HG02943 (cell line): ENCODE measurements around the gene PLEKHD1.

Experiments
- ATAC-seq: cut with Tn5 transposase; IDR thresholded peaks from one replicate; pipeline ENCODE4 v1.9.1; 2021; ENCODE audit warnings: mild to moderate bottlenecking, low read depth, moderate library complexity; ENCODE audit not compliant: unreplicated experiment

PLEKHD1 gene

GRCh38 chr14:69505338-69506240 is 21.1 kb downstream of the PLEKHD1 start:
- no peak for ATAC-seq

GRCh38 chr14:69506241-69506595 is 21.7 kb downstream of the PLEKHD1 start:
- no peak for ATAC-seq

GRCh38 chr14:69518289-69519101 is 34.0 kb downstream of the PLEKHD1 start:
- ATAC-seq = no peak

GRCh38 chr14:69519204-69520100 is 34.9 kb downstream of the PLEKHD1 start:
- no peak for ATAC-seq

- no peak for ATAC-seq
Observed at GRCh38 chr14:69522026-69522425, 37.5 kb downstream of the PLEKHD1 start.

GRCh38 chr14:69525896-69526295 is 41.4 kb downstream of the PLEKHD1 start:
- ATAC-seq = no peak

- ATAC-seq = no peak
Observed at GRCh38 chr14:69527635-69528034, 43.1 kb downstream of the PLEKHD1 start.

- no peak for ATAC-seq
Observed at GRCh38 chr14:69528143-69528542, 43.6 kb downstream of the PLEKHD1 start.

GRCh38 chr14:69528930-69529329 is 44.4 kb downstream of the PLEKHD1 start:
- ATAC-seq = no peak

GRCh38 chr14:69529563-69529962 is 45.0 kb downstream of the PLEKHD1 start:
- no peak for ATAC-seq

- ATAC-seq = no peak
Observed at GRCh38 chr14:69530095-69530494, 45.6 kb downstream of the PLEKHD1 start.

- ATAC-seq = no peak
Observed at GRCh38 chr14:69531135-69531534, 46.6 kb downstream of the PLEKHD1 start.

GRCh38 chr14:69532561-69533340 is 48.2 kb downstream of the PLEKHD1 start:
- ATAC-seq = no peak

- ATAC-seq = no peak
Observed at GRCh38 chr14:69535230-69535848, 50.8 kb downstream of the PLEKHD1 start.

GRCh38 chr14:69536971-69537370 is 52.4 kb downstream of the PLEKHD1 start:
- ATAC-seq = no peak

GRCh38 chr14:69537900-69538299 is 53.4 kb downstream of the PLEKHD1 start:
- no peak for ATAC-seq

GRCh38 chr14:69538766-69539165 is 54.2 kb downstream of the PLEKHD1 start:
- no peak for ATAC-seq

- ATAC-seq = no peak
Observed at GRCh38 chr14:69539631-69540410, 55.3 kb downstream of the PLEKHD1 start.
